ENCODE results near the gene ACIN1.

Gene ACIN1

GRCh38 chr14:23021434-23021833, 73.5 kb downstream of the ACIN1 start:
- H3F3A ChIP-seq (ENCODE audit: insufficient read depth, low read length), result no peaks in the 10 kb centered on the region
- no peaks in the 10 kb centered on the region for H3K79me2 ChIP-seq (ENCODE audit: insufficient read depth, low read length)
- H3K27me3 ChIP-seq (ENCODE audit: insufficient read depth, low read length), result no peaks in the 10 kb centered on the region
- no peak overlapping the region for H2AFZ ChIP-seq (ENCODE audit: low read length)
- H3K9ac ChIP-seq (ENCODE audit: low read length), result no peak overlapping the region
- peaks cover 33% of the 10 kb centered on the region for H3K36me3 ChIP-seq (ENCODE audit: insufficient read depth, low read length)
- H4K20me1 ChIP-seq (ENCODE audit: insufficient read depth, low read length), result no peaks in the 10 kb centered on the region
- H3K4me3 ChIP-seq (ENCODE audit: low read depth, low read length, poor library complexity, severe bottlenecking), result no peak overlapping the region
- no peaks in the 10 kb centered on the region for H3K4me1 ChIP-seq (ENCODE audit: insufficient read depth, low read length, severe bottlenecking)
- H3K9me3 ChIP-seq (ENCODE audit: low read length), result no peaks in the 10 kb centered on the region
- TF ChIP-seq CTCF (IDR thresholded peaks at IDR 0.05; ENCODE audit: low read length) (no peak), EZH2 (IDR thresholded peaks at IDR 0.05; ENCODE audit: borderline replicate concordance, low read length) (no peak)
- H3K27ac ChIP-seq (ENCODE audit: low read depth, low read length, poor library complexity, severe bottlenecking), result no peak overlapping the region
- H3K9me2 ChIP-seq (ENCODE audit: low read depth, low read length), result no peaks in the 10 kb centered on the region
- H3K4me2 ChIP-seq (ENCODE audit: low read length), result no peak overlapping the region

- Histone ChIP-seq H3K9ac (ENCODE audit: low read length) (no peak overlapping the region), H3K27me3 (ENCODE audit: insufficient read depth, low read length) (no peaks in the 10 kb centered on the region), H3K4me2 (ENCODE audit: low read length) (no peak overlapping the region), H3K79me2 (ENCODE audit: insufficient read depth, low read length) (no peaks in the 10 kb centered on the region), H2AFZ (ENCODE audit: low read length) (no peak overlapping the region), H4K20me1 (ENCODE audit: insufficient read depth, low read length) (no peaks in the 10 kb centered on the region), H3K9me2 (ENCODE audit: low read depth, low read length) (no peaks in the 10 kb centered on the region), H3K4me1 (ENCODE audit: insufficient read depth, low read length, severe bottlenecking) (no peaks in the 10 kb centered on the region), H3K27ac (ENCODE audit: low read depth, low read length, poor library complexity, severe bottlenecking) (no peak overlapping the region), H3K9me3 (ENCODE audit: low read length) (no peaks in the 10 kb centered on the region), H3F3A (ENCODE audit: insufficient read depth, low read length) (0 out of 2 replicates have a peak, but pooled peaks cover 5% of the 10 kb centered on the region), H3K4me3 (ENCODE audit: low read depth, low read length, poor library complexity, severe bottlenecking) (no peak overlapping the region), H3K36me3 (ENCODE audit: insufficient read depth, low read length) (peaks cover 23% of the 10 kb centered on the region)
- no peak for TF ChIP-seq EZH2 (IDR thresholded peaks at IDR 0.05; ENCODE audit: borderline replicate concordance, low read length)
- TF ChIP-seq CTCF (IDR thresholded peaks at IDR 0.05; ENCODE audit: low read length), result no peak
Observed at GRCh38 chr14:23020143-23021128, 74.5 kb downstream of the ACIN1 start.

DNA sequence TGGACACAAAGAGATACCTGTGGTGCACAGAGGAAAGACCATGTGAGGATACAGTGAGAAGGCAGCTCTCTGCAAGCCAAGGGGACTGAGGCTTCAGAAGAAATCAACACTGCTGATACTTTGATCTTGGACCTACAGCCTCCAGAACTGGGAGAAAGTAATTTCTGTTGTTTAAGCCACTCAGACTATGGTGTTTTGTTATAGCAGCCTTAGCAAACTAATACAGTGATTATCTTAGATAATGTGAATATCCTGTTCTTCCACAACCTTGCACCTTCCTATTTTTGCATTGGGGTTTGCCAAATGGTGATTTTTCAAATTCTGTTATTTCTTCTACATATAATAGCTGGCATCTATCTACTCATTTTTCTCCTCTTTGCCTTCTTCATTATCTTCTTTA, 76.8 kb downstream of the ACIN1 start:
- H3K27ac ChIP-seq (ENCODE audit: low read depth, low read length, poor library complexity, severe bottlenecking), result no peak overlapping the region
- no peak overlapping the region for H2AFZ ChIP-seq (ENCODE audit: low read length)
- no peaks in the 10 kb centered on the region for H4K20me1 ChIP-seq (ENCODE audit: insufficient read depth, low read length)
- TF ChIP-seq EZH2 (IDR thresholded peaks at IDR 0.05; ENCODE audit: borderline replicate concordance, low read length), result no peak
- no peak for TF ChIP-seq CTCF (IDR thresholded peaks at IDR 0.05; ENCODE audit: low read length)
- H3K79me2 ChIP-seq (ENCODE audit: insufficient read depth, low read length), result no peaks in the 10 kb centered on the region
- no peaks in the 10 kb centered on the region for H3K27me3 ChIP-seq (ENCODE audit: insufficient read depth, low read length)
- 0 out of 2 replicates have a peak, but pooled peaks cover 6% of the 10 kb centered on the region for H3F3A ChIP-seq (ENCODE audit: insufficient read depth, low read length)
- no peak overlapping the region for H3K9ac ChIP-seq (ENCODE audit: low read length)
- H3K4me1 ChIP-seq (ENCODE audit: insufficient read depth, low read length, severe bottlenecking), result no peaks in the 10 kb centered on the region
- H3K36me3 ChIP-seq (ENCODE audit: insufficient read depth, low read length), result 0 out of 2 replicates have a peak, but pooled peaks cover 9% of the 10 kb centered on the region
- H3K4me2 ChIP-seq (ENCODE audit: low read length), result no peak overlapping the region
- no peaks in the 10 kb centered on the region for H3K9me3 ChIP-seq (ENCODE audit: low read length)
- no peak overlapping the region for H3K4me3 ChIP-seq (ENCODE audit: low read depth, low read length, poor library complexity, severe bottlenecking)
- H3K9me2 ChIP-seq (ENCODE audit: low read depth, low read length), result no peaks in the 10 kb centered on the region

Data from OCI-LY1 (cell line).